Stimulated activated CD4-positive, alpha-beta T cell treated with anti-CD3 and anti-CD28 coated beads, Interleukin-2, amount 100 ng/mL, for 48 hours (primary cell): Measurements from ENCODE around the gene POU2AF3.
"Not testable (repeated sequence)": the region's sequence is repeated elsewhere in the genome, so short reads cannot be mapped to it uniquely, and the experiment has no call there.

Experiments
- DNase-seq, 2 donors: peaks; one replicate each; pipeline ENCODE4 v3.0.0-alpha.2; 2020

POU2AF3 gene, protein sequence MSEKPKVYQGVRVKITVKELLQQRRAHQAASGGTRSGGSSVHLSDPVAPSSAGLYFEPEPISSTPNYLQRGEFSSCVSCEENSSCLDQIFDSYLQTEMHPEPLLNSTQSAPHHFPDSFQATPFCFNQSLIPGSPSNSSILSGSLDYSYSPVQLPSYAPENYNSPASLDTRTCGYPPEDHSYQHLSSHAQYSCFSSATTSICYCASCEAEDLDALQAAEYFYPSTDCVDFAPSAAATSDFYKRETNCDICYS

DNA sequence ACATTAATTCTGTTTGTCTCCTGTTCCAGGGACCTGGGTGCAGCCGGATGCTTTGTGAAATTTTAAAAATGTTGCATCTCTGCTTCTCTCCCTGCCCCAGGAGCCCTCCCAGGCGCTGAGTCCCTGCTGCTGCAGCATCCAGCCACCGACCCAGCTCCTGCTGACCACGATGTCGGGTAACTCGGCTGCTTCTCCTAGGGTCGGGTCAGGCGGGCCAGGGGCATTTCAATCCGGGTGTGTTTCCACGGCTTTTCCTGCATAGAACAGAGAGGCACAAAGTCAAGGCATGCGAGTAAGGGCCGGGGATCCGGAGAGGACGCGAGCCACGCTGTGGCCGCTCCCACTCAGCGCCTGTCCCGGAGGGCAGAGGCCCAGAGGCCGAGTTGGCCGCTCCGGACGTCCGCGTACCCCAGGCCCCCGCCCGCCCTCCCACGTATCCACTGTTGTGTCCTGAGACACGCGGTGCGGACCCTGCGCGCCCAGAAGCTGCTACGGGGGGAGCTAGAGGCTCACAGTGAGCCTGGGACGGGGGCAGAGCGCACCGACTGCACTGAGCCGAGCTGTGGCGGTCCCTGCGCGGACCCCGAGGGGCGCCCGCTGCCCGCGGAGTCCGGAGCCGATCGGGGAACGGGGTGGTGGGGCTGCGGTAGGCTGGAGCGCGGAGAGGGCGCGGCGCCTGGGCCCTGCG, at the start of gene POU2AF3:
Gene POU2AF3 (plus strand): TSS at position 134 of the 688 bp plus-strand sequence. CDS start 36 bp downstream, at position 170.
- no peak for DNase-seq

DNA sequence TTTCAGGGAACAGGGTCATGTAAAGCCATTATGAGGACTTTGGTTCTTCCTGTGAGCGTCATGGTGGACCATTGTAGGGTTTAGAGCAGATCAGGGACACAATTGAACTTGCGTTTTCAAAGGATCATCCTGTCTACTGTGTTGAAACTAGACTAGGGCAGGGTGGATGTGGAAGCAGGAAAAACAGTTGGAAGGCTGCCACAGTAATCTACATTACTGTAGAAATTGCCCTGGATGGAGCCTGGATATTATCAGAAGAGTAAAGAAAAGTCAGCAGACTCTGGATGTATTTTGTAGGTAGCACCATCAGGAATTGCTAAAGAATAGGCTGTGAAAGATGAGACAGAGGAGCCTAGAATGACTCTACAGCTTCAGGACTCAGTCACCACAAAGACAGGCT, 47.4 kb upstream of the POU2AF3 start:
- DNase-seq, result no peak

DNA sequence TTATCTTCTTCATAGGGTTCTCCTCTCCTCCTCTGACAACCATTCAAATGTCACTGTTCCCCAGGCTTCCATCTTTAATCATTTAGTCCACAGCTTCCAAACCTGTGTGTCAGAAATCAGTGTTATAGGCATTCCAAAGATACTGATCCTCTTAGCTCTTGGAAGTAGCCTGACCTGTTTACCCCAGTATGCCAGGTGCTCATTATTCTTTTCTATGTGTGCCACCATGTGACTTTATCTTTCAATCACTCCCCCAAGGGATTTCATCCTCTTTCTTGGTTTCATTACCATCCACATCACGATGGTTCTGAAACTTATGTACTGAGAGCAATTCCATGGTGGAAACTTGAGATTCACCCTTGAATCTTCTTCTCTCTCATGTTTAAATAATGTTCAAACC, 45.2 kb upstream of the POU2AF3 start:
- no peak for DNase-seq

DNA sequence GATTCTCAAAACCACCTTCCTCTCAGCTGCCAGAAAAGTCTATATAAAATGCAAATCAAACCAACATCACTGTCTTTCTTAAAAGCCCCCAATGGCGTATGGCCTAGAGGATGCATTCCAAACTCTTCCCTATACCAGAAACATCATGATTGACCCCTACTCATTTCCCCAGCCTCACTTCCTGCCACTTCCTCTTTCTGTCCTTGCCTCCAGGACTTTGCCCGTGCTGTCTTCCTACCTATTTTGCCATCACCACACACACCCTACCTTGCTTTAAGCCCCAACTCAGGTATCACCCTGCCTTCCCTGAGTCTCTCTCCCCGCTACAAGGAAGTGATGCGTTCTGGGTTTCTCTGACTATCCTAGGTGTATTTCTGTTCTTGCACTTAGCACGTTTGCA, 44.7 kb upstream of the POU2AF3 start:
- no peak for DNase-seq

DNA sequence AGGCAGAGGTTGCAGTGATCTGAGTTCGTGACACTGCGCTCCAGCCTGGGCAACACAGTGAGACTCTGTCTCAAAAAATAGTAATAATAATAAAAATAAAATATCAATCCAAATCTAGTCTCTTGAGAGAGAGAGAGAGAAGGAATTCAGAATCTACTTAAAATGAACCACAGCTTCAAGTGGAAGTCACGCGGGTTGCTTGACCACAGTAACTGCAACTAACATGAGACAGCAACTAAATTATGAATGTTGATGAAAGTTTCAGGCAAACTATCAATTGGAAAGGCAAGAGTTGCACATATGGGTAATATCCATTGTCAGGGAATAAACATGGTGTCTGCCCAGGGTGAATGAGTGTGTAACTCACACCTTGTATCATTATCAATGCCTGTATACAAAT, 40.3 kb upstream of the POU2AF3 start:
- DNase-seq, result no peak

DNA sequence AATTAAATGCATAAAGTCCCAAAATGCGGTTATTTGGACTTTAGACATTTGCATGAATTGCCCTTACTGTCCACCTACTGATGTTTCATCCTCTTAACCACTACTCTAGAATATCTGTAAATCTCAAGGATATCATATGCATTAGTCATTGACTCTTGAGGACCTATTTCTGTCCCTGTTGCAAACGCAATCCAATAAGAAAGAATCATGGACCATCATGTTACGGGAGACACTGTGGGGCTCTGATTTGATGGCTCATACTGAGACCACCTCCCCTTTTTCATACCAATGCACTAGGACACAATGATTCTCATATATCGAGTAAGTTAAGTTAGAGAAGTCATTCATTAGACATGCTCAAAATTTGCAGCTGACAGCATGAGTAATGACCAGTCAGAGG, 38.5 kb upstream of the POU2AF3 start:
- DNase-seq, result no peak

DNA sequence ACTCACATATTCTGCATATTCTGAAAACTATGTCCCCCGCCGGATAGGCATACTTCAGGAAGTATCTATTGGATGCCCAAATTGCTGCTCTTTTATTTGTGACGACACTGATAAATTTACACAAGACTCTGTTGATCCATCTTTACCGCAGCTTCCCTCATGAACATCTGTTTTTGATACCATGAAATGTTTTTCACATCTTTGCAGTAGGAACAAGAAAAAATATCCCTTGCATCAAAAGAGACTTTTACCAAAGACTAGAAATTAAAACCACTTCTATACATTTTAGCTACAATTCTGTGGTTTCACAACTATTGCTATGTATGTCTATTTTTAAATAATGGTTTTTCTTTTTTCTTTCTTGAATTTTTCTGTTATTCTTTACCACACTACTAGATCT, 37.5 kb upstream of the POU2AF3 start:
- no peak for DNase-seq

DNA sequence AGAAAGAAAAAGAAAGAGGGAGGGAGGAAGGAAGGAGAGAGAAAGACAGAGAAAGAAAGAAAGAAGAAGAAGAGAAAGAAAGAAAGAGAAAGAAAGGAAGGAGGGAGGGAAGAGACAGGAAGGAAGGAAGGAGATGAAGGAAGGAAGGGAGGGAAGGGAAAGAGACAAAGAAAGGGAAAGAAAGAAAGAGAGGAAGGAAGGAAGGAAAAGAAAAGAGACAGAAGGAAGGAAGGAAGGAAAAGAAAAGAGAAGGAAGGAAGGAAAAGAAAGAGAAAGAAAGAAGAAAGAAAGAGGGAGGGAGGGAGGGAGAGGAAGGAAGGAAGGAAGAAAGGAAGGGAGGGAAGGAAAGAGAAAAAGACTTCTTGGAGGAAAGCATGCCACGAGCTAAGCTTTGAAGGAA, 33.7 kb upstream of the POU2AF3 start:
- no peak for DNase-seq

DNA sequence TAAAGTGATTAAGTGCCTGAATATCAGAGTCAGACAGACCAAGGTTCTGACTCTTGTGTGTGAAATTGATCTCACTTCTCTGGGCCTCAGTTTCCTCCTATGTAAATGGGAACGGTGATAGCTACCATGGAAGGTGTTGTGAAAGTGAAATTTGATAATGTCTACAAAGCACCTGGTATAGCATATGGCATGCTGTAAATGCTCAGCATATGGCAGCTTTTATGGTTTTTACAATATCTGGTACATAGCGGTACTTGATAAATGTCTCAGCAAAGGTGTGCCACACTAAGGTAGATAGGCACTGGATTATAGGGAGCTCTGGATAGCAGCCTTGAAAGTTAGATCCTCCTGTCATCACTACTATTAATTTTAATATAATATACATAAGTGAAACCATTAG, 32.9 kb upstream of the POU2AF3 start:
- no peak for DNase-seq

DNA sequence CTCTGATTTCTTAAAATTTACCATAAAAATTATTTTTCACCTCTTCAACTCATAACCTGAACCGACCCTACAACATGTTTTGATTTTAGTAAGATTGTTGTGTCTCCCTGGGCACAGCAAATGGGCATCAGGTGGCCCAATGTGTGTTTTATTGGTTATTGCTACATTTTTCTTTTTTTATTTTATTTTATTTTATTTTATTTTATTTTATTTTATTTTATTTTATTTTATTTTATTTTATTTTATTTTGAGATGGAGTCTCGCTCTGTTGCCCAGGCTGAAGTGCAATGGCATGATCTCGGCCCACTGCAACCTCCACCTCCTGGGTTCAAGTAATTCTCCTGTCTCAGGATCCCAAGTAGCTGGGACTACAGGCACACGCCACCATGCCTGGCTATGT, 30.0 kb upstream of the POU2AF3 start:
- not testable (repeated sequence) for DNase-seq

DNA sequence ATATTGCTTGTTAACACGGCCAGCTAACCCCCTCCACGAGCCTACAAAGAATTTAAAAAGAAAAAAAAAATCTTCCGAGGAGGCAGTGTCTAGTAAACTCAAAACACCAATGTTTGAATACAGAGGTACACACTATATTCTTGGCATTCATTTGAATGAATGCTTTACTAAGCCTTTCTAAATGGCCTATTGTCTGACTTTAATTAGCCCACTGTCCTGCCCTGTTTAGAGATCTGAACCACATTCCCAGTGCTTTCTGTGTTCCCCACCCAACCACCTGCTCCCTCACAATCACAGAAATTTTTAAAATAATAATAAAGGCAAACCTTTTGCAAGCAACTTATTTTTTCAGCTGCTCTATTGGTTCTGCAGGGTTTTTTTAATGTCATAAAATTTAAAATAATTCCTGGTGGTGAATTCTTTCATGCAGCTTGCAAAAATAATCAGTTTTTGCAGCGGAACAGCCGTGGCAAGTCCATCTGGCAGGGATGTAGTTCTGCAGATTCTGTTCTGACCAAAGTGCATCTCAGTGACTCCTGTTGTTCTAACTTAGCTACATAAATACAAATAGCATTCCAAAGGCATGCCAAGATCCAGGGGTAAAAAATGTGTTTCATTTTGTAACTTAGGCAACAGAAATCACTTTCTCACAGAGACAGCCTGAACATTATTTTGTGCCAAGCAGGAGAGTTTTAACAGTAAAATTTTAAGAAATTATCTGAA, 29.0 kb upstream of the POU2AF3 start:
- no peak for DNase-seq

DNA sequence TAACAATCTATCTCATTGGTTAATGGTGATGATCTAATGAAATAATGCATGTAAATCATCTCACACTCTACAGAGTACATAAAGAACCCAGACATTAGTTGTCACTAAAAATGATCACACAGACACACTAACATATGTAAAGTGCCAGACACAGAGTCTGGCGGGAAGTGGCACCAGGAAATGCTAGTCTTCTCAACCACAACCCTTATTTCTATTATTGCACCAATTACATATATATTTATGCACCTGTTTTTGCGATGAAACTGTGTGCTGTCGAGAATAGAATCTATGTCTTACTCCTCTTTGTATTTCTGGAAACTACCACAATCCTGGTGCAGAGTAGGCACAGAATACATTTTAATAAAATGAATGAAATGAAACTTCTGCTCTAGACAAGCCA, 25.9 kb upstream of the POU2AF3 start:
- DNase-seq, result no peak

DNA sequence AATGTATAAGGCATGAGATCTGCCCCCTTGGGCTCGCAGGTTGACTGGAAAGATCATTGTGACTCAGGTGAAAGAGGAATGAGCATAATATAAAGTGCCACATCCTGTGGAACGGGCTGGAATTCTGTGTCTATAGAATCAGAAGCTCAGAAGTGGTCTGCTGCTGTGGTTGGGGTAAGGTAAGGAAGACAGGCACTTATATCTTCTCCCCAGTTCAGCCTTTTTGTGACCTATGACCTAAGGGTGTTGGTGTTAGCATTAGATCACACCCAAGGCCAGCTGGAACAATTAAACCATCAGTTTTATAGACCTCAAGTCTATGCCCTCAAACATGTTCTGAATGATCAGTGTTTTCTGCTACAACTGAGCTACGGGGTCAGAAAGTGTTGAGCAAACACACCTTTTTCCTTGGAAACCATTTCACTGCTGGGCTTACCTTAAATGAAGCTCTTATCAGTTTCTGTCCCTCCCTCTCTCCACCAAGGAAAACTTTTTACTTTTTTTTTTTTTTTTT, 15.7 kb upstream of the POU2AF3 start:
- DNase-seq, result no peak

DNA sequence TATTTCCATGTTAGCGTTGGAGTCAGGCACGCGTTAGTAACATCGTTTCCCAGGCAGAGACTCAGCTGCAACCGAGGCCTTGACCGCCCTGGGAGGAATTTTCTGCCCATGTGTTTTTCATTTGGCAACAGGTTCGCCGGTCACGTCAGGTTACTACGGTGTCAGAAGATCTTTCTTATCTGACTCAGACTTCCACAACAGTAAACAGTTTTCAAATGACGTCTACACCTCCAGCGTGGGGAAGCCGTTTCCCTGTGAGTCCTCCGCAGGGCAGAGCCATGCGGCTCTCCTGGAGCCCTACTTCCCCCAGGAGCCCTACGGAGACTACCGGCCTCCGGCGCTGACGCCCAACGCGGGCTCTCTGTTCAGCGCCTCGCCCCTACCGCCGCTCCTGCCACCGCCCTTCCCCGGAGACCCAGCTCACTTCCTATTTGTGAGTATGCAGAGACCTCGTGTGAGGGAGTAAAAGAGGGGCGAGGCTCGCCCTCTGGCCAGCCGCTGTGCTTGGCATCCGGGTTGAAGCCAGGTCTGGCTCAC, 14.3 kb upstream of the POU2AF3 start:
- no peak for DNase-seq

DNA sequence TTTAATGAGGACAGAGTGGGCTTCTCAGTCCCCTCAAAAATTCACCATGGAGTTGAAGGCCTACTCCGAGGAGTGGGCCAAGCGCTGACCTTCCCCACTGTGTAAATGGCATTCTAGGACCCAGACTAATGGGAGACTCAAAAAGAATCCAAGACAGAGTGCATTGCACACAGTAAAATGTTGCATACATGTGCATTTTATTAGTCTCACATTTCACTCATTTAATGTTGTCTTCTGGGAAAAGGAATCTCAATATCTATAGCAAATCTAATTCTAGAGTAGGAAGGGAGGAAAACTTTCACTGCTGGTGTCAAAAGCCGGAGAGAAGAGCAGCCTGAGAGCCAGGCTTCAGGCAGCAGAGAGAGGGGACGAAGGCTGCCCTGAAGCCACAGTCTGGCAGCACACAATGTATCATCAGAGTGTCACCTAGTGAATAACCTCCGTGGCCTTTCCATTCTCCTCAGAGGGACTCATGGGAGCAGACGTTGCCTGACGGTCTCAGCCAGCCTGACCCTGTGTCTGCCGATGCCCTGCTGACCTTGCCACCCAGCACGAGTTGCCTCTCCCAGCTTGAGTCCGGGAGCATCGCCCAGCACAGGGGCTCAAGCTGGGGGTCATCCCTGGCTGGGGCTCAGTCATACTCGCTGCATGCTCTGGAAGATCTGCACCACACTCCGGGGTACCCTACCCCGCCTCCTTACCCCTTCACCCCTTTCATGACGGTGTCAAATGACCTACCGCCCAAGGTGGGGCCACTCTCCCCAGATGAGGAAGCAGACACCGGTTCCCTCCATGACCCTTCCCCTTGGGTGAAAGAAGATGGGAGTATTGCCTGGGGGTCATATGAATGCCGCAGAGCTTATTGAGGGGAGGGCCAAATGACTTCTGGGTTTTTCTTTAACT, 12.9 kb upstream of the POU2AF3 start:
- DNase-seq, result no peak

DNA sequence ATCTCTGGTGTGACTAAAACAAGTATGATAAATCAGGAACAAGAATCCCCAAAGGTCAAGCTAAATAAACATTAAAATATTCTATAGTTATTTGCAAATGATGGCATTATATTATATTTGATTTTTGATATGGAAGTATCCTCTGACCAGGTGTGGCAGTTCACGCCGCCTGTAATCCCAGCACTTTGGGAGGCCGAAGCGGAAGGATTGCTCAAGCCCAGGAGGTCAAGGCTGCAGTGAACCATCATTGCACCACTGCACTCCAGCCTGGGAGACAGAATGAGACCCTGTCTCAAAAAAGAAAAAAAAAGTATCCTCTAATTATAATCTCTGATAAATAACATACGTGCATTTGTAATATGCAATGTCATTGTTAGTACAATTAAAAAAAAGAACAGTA, 6.6 kb upstream of the POU2AF3 start:
- no peak for DNase-seq

DNA sequence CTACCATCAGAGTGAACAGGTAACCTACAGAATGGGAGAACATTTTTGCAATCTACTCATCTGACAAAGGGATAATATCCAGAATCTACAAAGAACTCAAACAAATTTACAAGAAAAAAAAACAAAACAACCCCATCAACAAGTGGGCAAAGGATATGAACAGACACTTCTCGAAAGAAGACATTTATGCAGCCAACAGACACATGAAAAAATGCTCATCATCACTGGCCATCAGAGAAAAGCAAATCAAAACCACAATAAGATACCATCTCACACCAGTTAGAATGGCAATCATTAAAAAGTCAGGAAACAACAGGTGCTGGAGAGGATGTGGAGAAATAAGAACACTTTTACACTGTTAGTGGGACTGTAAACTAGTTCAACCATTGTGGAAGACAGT, 5.9 kb upstream of the POU2AF3 start:
- DNase-seq, result not testable (repeated sequence)

DNA sequence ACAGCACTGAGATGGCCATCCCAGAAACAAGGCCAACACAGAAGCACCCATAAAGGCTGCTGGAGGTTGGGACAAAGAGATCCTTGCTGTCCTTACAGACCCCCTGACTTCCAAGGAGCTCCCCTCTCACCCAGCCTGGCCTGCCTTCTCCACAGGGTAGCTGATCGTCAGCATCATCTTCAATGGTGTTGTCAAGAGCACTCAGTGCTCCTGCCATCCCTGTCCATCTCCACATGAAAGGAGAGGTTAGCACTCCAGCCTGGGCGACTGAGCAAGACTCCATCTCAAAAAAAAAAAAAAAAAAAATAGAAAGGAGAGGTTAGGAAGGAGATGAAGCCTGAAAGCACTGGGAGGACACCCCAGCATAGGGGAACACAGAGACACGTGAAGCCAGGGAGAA, 2.1 kb upstream of the POU2AF3 start:
- no peak for DNase-seq

DNA sequence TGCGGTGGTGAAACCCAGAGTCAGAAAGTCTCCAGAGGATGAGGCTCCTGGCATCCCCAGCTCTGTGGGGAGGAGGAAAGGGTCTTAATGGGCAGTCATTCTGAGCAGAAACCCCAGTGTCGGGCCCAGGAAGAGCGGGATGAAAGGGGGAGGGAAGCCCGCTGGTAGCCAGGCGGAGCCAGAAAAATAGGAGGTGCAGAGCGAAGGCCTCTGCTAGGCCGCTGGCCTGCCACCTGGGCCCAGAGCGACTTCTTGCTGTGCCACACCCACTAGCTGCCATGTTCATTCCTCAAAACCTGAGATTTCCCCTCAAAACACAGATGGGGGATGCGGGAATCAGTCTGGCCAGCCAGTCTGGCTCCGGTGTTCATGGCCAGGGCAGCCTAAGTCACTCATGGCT, 650 bp upstream of the POU2AF3 start:
- no peak for DNase-seq

DNA sequence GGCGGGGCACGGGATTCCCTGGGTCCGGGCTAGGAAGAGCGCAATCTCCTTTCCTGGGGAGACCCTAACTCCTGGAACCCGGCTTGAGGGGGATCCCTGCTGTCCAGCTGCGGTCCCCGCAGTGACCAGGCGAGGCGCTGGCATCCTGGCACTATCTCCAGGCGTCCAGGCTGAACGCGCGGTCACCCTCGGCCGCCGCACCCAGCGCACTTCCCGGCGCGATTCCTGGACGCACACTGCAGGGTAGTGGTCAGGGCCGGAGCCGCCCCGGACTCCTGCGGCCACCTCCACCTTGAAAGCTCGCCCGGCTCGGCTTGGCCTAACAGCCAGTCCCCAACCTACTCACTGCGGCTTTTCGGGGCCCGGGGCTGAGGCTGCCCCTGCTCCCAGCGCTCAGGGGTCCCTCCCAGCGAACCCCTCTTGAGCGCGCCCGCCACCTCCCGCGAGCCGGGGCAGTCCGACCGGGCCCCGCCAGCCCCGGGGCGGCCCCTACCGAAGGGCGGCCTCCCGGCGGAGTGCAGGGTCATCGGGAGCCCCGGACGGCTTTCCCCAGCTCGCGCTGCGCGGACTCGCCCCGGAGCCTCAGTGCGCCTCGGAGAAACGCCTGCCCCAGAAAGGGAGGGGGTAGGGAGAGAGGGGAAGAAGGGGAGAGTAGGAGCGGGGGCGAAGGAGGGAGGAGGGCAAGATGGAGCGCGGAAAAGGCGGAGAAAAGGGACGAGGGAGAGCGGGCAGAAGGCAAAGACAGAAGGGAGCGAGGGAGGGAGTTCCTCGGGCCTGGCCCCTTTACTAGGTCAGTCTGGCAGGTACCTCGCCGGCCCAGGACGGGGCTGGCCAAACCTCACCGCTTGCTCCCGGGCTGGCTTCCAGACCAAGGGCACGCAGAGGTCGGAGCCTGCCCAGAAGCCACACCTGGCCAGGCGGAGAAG, 1.0 kb downstream of the POU2AF3 start:
- peak in 1 of 2 donors; percentile 11 for DNase-seq

DNA sequence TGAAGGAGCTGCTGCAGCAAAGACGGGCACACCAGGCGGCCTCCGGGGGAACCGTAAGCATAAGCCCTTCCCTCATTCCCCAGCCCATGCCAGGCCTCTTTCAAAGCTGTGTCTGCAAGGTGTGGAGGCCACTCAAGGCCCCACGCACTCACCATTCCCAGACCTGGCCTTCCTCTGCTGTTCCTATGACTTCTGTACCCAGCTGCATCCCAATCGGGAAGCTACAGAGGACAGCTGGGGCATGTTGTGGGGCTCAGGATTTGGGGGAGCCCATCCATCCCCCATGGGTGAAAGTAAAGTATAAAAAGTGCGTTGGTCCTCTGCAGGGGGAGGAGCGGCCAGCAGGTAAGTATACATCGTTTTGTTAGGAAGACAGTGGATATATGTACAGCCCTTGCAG, 2.2 kb downstream of the POU2AF3 start:
- no peak for DNase-seq
